Activated CD4-positive, CD25-positive, alpha-beta regulatory T cell (primary cell): ENCODE data around the gene OSM.
"Not testable (repeated sequence)": the region's sequence is repeated elsewhere in the genome, so short reads cannot be mapped to it uniquely, and the experiment has no call there.

Source experiments
- DNase-seq, 4 experiments: peaks; one replicate each; lab custom pipeline; 2025; lab: John Stamatoyannopoulos, UW

Gene OSM

GRCh38 chr22:30227438-30228228, 39.0 kb downstream of the OSM start:
- DNase-seq = no peak

GRCh38 chr22:30226192-30226832, 40.3 kb downstream of the OSM start:
- no peak for DNase-seq

GRCh38 chr22:30225220-30225927, 41.3 kb downstream of the OSM start:
- DNase-seq = no peak

- DNase-seq = no peak
Measured at GRCh38 chr22:30224161-30224857, 42.3 kb downstream of the OSM start.

GRCh38 chr22:30223303-30223702, 43.3 kb downstream of the OSM start:
- no peak for DNase-seq

- DNase-seq = no peak
Measured at GRCh38 chr22:30222321-30222720, 44.3 kb downstream of the OSM start.

- DNase-seq = peak in 2 of 4 experiments; percentile 26 to 43
Measured at GRCh38 chr22:30221121-30221992, 45.3 kb downstream of the OSM start.

GRCh38 chr22:30220338-30221012, 46.2 kb downstream of the OSM start:
- DNase-seq = no peak

GRCh38 chr22:30219668-30220278, 46.9 kb downstream of the OSM start:
- DNase-seq = no peak

GRCh38 chr22:30219049-30219654, 47.5 kb downstream of the OSM start:
- no peak for DNase-seq

GRCh38 chr22:30217698-30218560, 48.7 kb downstream of the OSM start:
- no peak for DNase-seq

GRCh38 chr22:30216710-30217109, 49.9 kb downstream of the OSM start:
- DNase-seq = no peak

- DNase-seq = not testable (repeated sequence)
Measured at GRCh38 chr22:30216272-30216671, 50.4 kb downstream of the OSM start.

- DNase-seq = no peak
Measured at GRCh38 chr22:30214703-30215407, 51.8 kb downstream of the OSM start.

GRCh38 chr22:30212996-30213441, 53.6 kb downstream of the OSM start:
- no peak for DNase-seq
